ENCODE results near the gene MYOZ3.

- TF ChIP-seq CTCF (IDR thresholded peaks at IDR 0.05; ENCODE audit: low read depth, low read length): no peak
- TF ChIP-seq EZH2phosphoT487 (IDR thresholded peaks at IDR 0.05; ENCODE audit: low read depth): no peak
Observed at GRCh38 chr5:150630461-150631325, 30.4 kb upstream of the MYOZ3 start.

Measured in OCI-LY3 (cell line).